Measurements from ENCODE around the gene UGT1A1.

The UGT1A1 gene

GRCh38 chr2:233807966-233808935 is 48.2 kb downstream of the UGT1A1 start:
- TF ChIP-seq CTCF (IDR thresholded peaks at IDR 0.05; ENCODE audit: low read depth, low read length), result no peak
- no peak for DNase-seq (ENCODE audit: extremely low read depth, low read depth)

- DNase-seq (ENCODE audit: extremely low read depth, low read depth), result no peak
- TF ChIP-seq CTCF (IDR thresholded peaks at IDR 0.05; ENCODE audit: low read depth, low read length), result no peak
These were observed 50.3 kb downstream of the UGT1A1 start for GRCh38 chr2:233810385-233810784.

GRCh38 chr2:233811087-233811486 is 51.0 kb downstream of the UGT1A1 start:
- DNase-seq (ENCODE audit: extremely low read depth, low read depth), result no peak
- TF ChIP-seq CTCF (IDR thresholded peaks at IDR 0.05; ENCODE audit: low read depth, low read length), result no peak

- no peak for TF ChIP-seq CTCF (IDR thresholded peaks at IDR 0.05; ENCODE audit: low read depth, low read length)
- DNase-seq (ENCODE audit: extremely low read depth, low read depth), result no peak
These were observed 51.7 kb downstream of the UGT1A1 start for GRCh38 chr2:233811732-233812131.

- TF ChIP-seq CTCF (IDR thresholded peaks at IDR 0.05; ENCODE audit: low read depth, low read length), result no peak
- no peak for DNase-seq (ENCODE audit: extremely low read depth, low read depth)
These were observed 53.4 kb downstream of the UGT1A1 start for GRCh38 chr2:233813236-233814055.

GRCh38 chr2:233814056-233814835 is 54.2 kb downstream of the UGT1A1 start:
- DNase-seq (ENCODE audit: extremely low read depth, low read depth), result no peak

More at GRCh38 chr2:233814056-233814835, 54.2 kb downstream of the UGT1A1 start:
- no peak for TF ChIP-seq CTCF (IDR thresholded peaks at IDR 0.05; ENCODE audit: low read depth, low read length)
